Measurements from ENCODE around the gene RGS3.
"Not testable (repeated sequence)": the region's sequence is repeated elsewhere in the genome, so short reads cannot be mapped to it uniquely, and the experiment has no call there.

The RGS3 gene

DNA sequence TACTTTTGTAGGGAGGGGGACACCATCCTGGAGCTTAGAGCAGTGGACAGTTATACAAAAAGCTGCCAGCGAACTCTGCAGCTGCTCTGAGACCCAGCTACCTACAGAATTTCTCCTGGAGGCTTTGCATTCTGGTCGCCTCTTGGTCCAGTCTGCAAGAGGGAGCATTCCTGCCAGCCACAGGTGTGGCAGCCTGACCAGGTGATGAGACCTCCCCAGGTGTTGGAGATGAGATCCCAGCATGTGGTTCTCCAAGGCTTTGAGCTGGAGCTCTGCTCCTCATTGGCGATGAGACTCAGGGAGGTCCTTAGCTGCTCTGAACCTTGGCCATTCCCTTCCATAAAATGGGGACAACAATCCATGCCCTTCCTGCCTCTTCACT, 69.3 kb downstream of the RGS3 start:
- DNase-seq, result no peak

DNA sequence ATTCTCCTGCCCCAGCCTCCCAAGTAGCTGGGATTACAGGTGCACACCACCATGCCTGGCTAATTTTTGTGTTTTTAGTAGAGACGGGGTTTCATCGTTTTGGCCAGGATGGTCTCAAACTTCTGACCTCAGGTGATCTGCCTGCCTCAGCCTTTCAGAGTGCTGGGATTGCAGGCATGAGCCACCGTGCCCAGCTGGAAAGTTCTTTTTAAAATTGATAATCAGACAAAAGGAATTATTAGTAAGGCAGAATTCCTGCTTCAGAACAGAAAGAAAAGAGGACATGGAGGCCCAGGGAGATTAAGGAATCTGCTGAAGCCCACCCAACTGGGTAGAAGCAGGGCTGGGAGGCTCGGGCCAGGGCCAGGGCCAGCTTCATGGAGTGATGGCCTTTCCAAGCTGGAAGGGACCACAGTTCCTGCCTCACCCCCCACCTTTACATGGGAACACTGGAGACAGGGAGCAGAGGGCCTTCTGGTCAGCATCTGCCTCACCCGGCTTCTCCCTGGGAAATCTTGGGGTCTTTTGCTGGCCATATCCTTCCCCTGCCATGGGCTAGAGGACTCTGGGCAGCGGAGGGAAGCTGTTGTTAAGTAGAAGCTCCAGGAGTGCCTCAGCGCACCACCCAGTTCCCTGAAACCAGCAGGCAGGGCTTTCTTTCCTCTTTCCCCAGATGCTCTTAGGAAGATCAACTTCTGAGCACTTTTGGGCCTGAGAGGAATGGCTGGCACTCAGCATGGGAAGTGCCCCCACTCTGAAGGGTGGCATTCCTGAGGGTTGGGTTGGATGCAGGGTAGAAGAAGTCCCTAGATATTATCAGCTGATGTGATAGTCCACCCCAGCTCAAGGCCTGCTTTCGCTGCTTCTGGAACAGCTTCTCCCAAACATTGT, 70.1 kb downstream of the RGS3 start:
- DNase-seq, result no peak

DNA sequence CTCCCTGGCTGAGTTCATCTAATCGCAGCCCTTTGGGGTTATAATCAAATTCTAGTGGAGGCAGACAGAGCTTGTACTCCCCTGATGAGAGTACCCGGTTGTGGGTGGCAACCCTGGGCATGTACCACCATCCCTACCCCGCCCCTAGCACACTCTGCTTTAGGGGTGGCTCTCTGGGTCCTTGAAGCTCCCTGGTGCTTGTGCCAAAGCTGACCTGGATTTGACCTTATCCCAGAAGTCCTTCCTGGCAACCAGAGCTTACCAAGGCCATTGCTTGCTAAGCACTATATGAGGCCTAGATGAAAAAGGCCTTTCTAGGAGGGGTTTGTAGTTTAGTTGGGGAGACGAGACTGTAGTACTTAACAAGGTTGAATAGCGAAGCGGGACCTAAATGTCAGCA, 72.2 kb downstream of the RGS3 start:
- DNase-seq, result no peak

DNA sequence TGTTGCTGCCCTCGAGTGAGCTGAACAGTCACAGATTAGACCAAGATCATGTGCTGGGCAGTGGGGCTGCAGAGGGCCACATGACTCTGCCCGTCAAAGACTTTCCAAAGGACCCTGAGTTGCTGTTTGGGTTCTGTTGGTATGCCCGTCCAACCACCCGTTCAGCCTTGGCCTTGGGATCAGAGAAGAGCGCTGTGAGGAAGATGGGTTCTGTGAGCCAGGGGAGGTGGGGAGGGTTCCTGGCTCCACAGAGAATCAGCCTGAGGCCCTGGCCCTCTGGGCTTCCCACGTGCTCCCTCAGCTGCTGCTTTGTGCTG, 72.6 kb downstream of the RGS3 start:
- no peak for DNase-seq

DNA sequence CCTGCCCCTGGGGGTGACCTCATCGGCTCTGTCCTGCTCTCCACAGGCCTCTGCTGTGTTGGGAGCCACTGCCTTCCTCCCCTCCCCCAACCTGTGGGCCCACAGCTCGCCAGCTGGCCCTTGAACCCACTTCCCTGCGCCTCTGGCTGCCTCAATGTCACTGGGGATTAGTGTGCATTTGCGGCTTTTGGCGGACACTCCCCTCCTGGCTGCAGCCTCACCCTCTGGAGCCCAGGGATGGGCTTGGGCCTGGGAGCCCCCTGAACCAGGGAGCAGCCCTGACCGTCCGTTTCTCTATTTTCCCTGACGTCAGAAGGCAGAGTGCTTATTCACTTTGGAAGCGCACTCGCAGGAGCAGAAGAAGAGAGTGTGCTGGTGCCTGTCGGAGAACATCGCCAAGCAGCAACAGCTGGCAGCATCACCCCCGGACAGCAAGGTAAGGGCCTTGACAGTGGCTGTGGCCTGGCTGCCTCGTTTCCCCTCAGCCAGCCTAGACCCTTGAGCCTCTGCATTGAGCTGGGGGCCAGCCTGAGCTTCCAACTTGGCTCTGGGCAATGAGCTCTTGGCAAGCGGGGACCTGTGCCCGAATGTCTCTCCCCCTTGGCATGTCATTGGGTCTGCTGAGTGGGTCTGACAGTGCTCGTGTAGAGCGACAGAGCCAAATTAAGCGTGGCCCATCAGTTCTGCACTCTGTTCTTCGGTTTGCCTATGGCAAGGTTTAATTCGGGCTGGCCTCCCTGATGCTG, 73.1 kb downstream of the RGS3 start:
- DNase-seq, result no peak

DNA sequence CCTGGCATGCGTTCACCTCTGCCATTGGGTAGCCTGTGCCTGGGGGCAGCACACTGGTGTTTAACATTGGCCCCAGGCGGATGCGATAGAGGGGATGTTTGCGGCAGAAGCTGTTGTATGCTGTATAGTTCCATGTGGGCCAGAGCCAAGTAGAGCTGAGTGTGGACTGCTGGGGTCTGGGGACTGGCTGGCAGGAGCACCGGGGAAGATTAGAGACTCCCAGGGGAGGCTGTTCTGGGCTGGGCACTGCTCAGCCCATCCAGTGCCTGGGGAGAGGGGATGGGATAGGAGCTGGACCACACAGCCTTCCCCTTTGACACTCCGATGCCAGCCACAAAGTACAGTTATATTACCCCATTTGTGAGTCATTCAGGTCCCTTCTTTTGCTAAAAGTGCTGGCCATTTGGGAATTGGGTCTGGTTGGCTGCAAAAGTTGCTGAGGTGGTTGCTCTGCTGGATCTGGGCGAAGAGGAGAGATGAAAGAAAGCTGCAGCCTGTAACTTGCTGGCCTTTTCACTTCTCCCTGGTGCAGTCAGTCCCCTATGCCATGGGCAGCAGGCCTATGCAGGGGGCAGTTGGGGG, 73.8 kb downstream of the RGS3 start:
- no peak for DNase-seq

DNA sequence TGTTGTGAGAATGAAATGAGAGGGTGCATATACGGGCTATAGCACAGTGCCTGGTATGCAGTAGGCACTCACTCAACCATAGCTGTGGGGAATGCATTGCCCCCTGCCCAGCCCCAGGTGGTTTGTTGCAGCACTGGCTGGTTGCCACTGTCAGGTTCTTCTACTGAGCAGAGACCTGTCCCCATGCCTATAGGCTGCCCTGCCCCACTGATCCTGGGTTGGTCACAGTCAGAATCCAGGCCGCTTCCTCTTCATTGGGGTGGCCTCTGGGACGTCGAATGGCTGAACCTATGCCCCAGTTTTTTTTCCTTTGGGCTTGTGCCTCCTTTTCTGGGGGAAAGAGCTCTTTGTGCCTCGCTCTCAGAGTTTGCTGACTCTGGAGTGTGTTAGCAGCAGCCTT, 74.6 kb downstream of the RGS3 start:
- no peak for DNase-seq

DNA sequence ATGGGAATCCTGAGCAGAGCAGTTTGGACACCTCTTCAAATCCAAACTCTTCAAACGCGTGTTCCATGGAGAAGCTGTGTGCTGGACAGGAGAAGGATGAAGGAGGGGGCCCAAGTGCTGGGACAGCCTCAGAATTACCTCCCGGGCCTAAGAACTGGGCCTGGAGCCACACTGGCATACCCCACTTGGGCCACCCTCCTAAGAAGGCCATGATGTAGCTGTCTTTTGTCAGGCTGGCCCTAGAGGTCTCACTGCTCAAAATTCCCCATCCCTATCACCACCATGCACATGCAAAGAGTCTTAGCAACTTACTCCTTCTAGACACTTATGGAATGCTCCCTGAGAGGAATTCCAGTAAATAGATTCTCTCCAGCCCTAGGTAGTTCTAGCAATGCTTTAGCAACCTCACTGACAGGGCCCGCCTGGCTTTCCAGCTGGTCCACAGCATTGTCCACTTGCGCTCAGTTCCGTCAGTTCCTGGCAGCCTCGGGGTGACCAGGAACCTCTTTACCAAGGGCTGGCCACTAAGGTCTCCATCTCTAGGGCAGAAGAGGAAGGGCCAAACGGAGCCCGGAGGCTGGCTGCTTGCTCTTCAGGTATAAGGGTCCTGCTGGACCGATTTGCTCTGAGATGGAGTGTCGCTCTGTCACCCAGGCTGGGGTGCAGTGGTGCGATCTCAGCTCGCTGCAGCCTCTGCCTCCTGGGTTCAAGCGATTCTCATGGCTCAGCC, 75.3 kb downstream of the RGS3 start:
- DNase-seq, result no peak

DNA sequence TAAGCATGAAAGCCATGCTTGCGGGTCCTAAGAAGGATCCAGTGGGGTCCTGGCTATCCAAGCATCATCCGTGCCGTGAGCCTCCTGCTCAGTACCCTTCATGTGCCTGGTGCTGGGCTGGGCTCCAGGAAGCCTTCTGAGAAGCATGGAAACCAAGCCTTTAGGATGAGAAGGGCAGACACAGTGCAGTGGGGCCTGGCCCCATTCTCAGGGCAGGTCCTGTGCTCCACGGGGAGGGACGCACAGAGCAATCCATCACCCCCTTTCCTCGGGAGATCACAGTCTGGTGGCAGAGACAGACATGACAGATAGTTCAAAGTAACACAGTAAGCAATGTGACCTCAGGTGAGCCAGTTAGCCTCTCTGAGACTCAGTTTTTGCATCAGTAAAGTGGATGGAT, 76.9 kb downstream of the RGS3 start:
- no peak for DNase-seq

DNA sequence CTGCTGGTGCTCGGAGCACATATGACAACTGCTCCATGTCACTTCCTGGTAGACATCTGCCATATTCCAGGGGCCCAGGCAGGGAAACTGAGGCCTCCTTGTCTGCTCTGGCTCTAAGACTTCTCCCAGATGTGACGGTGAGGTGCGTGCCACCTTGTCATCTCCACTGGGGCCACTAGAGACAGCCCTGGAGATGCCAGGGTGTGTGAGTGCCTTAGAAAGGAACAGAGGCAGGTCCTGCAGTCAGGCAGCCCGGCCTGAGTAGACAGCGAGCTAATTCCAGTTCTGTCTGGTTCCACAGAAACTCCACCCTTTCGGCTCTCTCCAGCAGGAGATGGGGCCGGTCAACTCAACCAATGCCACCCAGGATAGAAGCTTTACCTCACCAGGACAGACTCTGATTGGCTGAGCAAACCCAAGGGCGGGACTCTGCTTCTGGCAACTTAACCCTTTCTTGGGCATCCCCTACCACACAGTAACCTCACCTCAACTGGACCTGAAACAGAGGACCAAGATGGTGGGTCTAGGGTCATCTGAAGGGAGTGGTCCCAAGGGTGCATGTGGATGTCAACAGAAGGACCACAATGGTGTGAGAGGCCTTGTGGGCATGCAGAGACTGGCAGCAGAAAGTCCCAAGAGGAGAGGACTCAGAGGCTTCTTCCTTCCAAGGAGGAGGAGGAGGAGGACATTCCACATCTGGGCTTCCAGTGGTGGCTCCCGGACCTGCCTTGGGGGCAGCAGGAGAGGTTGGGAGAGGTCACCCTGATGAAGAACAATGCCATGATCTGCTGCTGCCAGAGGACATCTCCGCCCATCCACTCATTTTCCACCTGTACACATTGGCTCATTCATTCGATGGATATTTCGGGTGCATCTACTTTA, 77.7 kb downstream of the RGS3 start:
- no peak for DNase-seq

DNA sequence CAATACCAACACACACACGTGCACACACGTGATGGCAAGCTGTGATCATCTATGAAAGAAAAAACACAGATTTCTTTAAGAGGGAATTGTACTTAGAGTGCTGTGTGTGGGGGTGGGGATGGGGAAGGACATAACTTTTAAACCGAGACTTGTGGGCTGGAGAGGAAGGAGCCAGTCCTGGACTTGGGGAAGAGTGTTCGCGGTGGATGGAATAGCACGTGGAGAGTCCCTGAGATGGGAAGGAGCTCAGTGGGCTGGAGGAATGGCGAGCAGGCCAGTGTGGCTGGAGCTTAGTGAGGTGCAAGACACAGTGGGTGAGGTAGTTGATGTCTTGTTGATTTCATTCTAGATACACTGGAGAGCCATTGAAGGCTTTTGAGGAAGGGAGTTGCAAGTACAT, 78.5 kb downstream of the RGS3 start:
- no peak for DNase-seq

DNA sequence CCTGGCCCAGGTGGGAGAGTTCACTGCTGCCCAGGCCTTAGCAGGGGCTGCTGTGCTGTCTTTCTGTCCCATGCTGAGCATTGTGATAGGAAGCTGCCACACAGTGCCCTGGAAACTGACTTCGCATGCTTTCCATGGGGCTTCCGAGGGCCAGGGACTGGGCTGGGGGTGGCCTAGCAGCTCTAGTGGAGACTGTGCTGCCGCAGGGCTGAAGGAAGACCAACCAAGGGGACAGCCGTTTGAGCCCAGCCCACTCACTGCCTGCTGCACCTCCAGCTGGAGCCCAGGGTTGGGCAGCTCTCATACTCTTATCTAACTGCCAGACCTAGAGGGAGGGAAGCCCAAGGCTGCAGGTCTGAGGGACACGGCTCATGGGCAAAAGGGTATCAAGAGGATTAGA, 79.2 kb downstream of the RGS3 start:
- no peak for DNase-seq

DNA sequence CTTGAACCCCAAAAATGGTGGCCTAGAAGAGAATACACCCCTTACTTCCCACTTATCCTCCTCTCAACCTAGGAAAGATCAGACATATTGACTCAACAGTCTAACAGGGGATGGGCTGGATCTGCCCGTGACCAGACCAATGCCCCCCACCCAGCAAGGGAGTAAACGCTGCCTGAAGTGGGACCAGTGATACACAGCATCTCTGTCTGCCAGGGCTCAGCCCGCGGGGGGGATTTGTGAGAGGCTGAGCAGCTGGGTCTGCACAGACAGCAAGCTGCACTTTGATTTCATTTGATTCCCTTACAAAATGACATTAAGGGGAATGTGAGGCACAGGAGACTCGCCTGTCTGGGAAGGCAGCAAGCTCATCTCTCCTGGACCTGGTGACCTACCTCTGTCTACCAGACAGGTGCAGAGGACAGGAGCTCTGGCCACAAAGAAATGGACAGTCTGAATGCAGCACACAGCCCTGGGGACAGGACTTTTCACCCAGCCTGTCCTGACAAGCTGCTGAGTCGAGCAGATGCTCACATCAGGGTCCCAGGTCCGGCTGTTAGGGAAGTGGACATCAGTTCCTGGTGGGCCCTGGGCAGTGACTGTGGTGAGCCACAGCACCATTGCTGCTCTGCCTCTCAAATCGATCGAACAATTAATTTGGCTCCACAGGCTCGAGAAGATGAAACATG, 79.9 kb downstream of the RGS3 start:
- no peak for DNase-seq

DNA sequence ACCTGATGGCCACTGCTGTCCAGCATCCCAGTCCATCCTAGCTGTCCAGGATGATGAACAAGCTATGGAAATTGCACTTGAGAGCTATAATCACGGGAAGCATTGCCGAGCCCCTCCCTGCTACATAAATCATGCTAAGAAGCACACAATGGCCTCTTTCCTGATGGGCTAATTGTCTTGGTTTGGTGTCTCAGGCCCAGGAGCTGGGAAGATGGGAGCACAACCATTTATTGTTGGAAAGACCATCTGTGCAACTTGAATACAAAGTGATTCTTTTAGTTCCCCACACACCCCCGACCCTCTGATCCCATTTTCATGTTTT, 80.4 kb downstream of the RGS3 start:
- DNase-seq, result no peak

DNA sequence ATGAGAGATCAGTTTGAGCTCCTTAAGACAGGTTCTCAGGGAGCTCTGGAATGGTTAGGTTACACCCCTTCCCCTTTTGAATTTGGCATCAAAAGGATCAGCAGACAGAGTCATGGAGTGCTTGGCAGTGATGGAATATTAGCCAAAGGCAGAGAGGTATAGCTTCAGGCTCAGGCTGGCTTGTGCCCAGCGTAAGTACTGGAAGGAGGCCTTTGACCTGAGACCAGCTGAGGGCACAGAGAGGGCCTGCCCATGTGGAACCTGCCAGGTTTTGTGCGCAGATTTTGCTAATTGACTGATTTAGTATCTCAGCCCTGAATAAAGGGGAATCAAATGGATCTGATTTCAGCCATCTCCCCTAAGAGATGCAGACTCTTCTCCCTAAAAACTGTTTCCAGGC, 81.5 kb downstream of the RGS3 start:
- no peak for DNase-seq

DNA sequence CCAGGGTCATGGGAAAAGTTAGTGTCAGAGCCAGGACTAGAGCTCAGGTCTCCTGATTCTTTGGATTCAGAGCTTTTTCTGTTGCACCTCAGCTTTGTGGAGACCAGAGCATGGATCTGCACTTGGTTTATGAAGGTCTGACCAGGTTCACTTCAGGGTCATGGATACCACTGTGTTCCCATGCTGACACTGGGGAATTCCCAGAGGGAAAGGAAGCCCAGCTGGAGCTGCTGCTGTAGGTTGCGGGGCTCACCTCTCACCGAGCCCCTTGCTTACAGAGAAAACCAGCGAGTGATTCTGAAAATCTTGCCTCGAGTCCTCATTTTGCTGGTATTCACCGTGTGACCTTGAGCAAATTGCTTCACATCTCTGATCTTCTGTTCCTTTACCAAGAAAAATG, 83.0 kb downstream of the RGS3 start:
- DNase-seq, result no peak

DNA sequence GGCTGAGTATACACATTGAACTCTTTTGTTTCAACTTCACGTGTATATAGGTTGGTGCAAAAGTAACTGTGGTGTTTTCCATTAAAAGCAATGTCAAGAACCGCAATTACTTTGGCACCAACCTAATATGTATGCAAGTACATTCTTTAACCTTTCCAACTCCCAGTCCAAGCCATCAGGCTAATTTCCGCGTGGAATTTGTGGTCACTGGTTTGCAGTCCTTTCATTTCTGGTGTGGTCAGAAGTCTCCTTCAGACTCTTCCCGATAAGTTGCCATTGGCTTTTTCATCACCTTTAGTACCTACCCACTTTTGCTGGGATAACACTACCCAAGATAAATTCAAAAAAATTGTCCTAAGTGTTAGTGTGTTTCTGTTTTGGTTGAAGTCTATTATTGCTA, 84.0 kb downstream of the RGS3 start:
- DNase-seq, result no peak

DNA sequence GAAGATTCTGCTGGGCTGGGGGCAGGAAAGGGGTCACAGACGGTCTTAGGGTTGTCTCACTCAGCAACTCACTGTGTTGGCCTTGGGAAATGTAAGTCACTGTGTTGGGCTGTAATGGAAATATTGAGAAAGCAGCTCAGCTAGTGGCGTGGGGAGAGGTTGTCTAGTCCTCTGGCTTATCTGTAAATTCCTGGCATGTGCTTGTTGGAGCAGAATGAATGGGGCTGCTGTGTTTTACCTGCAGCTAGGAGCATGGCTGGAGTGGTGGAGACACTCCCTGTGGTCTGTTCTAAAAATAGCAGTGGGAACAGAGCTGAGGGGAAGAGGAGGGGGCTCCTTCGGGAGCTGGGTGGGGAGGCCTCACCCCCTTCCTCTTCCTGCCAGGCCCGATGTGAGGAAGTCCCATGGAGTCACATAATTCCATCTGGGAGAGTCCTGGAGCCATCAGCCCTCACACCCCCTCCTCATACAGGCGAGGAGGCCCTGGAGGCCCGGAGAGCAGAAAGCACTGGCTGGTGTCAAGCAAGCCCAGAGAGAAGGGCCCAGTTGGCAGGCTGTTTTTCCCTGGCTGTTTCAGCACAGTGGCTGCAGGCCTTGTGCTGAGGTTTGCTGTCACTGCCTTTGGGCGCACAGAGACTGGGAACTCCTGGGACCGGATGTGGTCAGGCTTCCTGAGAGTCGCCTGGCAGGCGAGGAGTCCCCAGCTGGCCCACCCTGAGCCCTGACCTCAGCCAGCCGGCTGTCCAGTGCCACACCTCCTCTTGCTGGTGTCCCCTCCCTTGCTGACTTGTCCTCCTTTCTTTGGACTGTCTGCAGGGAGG, 84.9 kb downstream of the RGS3 start:
- no peak for DNase-seq

DNA sequence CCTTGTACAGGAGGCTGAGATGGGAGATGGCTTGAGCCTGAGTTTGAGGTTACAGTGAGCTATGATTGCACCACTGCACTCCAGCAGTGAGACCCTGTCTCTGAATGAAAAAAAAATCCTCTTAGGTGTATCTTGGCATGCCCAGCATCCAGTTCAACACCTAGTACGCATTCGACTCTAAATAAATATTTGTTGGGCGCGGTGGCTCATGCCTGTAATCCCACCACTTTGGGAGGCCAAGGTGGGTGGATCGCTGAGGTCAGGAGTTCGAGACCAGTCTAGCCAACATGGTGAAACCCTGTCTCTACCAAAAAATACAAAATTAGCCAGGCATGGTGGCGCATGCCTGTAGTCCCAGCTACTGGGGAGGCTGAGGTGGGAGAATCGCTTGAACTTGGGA, 86.4 kb downstream of the RGS3 start:
- not testable (repeated sequence) for DNase-seq

DNA sequence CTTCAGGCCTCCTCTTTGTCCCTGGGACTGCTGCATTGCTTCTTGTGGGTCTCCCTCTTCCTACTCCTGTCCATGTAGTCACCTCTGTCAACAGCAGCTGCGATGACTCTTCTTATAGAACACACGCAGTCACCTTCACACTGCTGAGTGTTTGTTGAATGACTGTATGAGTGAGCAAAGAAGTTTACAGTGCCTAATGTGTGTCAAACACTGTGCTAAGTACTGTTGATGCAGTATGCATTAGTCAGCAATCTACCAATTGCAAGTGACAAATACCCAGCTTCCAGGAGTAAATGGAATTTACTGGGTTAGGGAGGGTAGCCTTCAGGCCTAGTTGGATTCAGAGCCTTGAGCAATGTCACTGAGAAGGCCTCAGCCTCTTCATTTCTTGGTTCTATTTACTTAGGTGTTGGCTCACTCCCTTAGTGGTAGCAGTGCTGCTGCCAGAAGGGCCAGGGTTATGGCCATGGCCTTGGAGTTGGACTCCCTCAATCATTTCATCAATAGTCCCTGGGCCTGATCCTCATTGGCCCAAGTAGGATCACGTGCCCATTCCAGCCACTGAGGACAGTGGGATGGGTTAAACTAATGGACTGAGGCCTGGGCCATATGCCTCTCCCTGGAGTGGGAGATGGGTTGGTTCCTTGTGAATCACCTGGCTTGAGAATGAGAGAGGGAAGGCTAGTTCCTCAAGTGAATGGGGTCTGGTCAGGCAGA, 93.5 kb downstream of the RGS3 start:
- DNase-seq, result no peak
